ENCODE data around the gene CST11.

Gene CST11

GRCh38 chr20:23461180-23461579, 8.5 kb upstream of the CST11 start:
- H4K20me1 ChIP-seq (ENCODE audit: control insufficient read depth, insufficient read depth, low read depth, low read length): no peaks in the 10 kb centered on the region
- no peaks in the 10 kb centered on the region for H3K9me2 ChIP-seq (replicated peaks; ENCODE audit: control insufficient read depth, low read length)
- H3K27me3 ChIP-seq (ENCODE audit: control insufficient read depth, low read length): no peaks in the 10 kb centered on the region
- H3K27ac ChIP-seq (ENCODE audit: low read depth, low read length): no peak overlapping the region
- H3K9me3 ChIP-seq (ENCODE audit: control insufficient read depth, insufficient read depth, low read length): peaks cover 7% of the 10 kb centered on the region; the same call in 1 of the 2 replicates
- no peaks in the 10 kb centered on the region for H3K36me3 ChIP-seq (ENCODE audit: control insufficient read depth, low read length)
- no peaks in the 10 kb centered on the region for H3K79me2 ChIP-seq (ENCODE audit: control insufficient read depth, low read length)
- H3F3A ChIP-seq (ENCODE audit: control insufficient read depth, insufficient read depth): no peaks in the 10 kb centered on the region
- TF ChIP-seq EZH2phosphoT487 (IDR thresholded peaks at IDR 0.05; ENCODE audit: borderline replicate concordance, low read length): no peak
- TF ChIP-seq, protein P1, sequence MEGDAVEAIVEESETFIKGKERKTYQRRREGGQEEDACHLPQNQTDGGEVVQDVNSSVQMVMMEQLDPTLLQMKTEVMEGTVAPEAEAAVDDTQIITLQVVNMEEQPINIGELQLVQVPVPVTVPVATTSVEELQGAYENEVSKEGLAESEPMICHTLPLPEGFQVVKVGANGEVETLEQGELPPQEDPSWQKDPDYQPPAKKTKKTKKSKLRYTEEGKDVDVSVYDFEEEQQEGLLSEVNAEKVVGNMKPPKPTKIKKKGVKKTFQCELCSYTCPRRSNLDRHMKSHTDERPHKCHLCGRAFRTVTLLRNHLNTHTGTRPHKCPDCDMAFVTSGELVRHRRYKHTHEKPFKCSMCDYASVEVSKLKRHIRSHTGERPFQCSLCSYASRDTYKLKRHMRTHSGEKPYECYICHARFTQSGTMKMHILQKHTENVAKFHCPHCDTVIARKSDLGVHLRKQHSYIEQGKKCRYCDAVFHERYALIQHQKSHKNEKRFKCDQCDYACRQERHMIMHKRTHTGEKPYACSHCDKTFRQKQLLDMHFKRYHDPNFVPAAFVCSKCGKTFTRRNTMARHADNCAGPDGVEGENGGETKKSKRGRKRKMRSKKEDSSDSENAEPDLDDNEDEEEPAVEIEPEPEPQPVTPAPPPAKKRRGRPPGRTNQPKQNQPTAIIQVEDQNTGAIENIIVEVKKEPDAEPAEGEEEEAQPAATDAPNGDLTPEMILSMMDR (IDR thresholded peaks at IDR 0.05; ENCODE audit: low read depth, low read length, poor library complexity, severe bottlenecking): no peak
- H3K4me1 ChIP-seq (ENCODE audit: control insufficient read depth, low read length): no peaks in the 10 kb centered on the region
- H3K4me2 ChIP-seq (ENCODE audit: low read length): no peak overlapping the region
- no peak overlapping the region for H3K4me3 ChIP-seq (ENCODE audit: low read length)

- H3K36me3 ChIP-seq (ENCODE audit: control insufficient read depth, low read length): no peaks in the 10 kb centered on the region
- no peaks in the 10 kb centered on the region for H3K9me2 ChIP-seq (replicated peaks; ENCODE audit: control insufficient read depth, low read length)
- H3F3A ChIP-seq (ENCODE audit: control insufficient read depth, insufficient read depth): no peaks in the 10 kb centered on the region
- no peaks in the 10 kb centered on the region for H3K79me2 ChIP-seq (ENCODE audit: control insufficient read depth, low read length)
- TF ChIP-seq, protein P1 (IDR thresholded peaks at IDR 0.05; ENCODE audit: low read depth, low read length, poor library complexity, severe bottlenecking): no peak
- no peak for TF ChIP-seq EZH2phosphoT487 (IDR thresholded peaks at IDR 0.05; ENCODE audit: borderline replicate concordance, low read length)
- no peaks in the 10 kb centered on the region for H3K9me3 ChIP-seq (ENCODE audit: control insufficient read depth, insufficient read depth, low read length)
- no peak overlapping the region for H3K4me2 ChIP-seq (ENCODE audit: low read length)
- no peak overlapping the region for H3K27ac ChIP-seq (ENCODE audit: low read depth, low read length)
- no peaks in the 10 kb centered on the region for H3K27me3 ChIP-seq (ENCODE audit: control insufficient read depth, low read length)
- no peak overlapping the region for H3K4me3 ChIP-seq (ENCODE audit: low read length)
- no peaks in the 10 kb centered on the region for H3K4me1 ChIP-seq (ENCODE audit: control insufficient read depth, low read length)
- no peaks in the 10 kb centered on the region for H4K20me1 ChIP-seq (ENCODE audit: control insufficient read depth, insufficient read depth, low read depth, low read length)
Measured at GRCh38 chr20:23459461-23460150, 6.9 kb upstream of the CST11 start.

DNA sequence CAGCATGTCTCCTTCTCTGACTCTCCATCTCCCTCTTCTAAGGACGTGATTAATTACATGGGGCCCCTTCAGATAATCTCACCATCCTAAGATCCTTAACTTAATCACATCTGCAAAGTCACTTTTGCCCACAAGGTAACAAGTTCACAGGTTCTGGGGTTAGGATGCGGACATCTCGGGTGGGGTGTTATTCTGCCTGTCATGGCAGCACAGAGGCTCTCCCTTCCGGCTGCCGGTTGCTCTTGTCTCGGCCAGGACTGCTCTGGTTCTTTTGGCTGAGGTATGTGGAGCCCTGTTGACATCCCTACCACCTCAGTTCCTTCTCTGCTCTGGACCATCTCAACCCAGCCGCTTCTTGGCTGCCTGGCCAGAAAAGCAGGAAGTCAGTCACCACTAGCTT, 4.2 kb upstream of the CST11 start:
- H4K20me1 ChIP-seq (ENCODE audit: control insufficient read depth, insufficient read depth, low read depth, low read length): no peaks in the 10 kb centered on the region
- H3K9me3 ChIP-seq (ENCODE audit: control insufficient read depth, insufficient read depth, low read length): no peaks in the 10 kb centered on the region
- no peaks in the 10 kb centered on the region for H3F3A ChIP-seq (ENCODE audit: control insufficient read depth, insufficient read depth)
- H3K4me1 ChIP-seq (ENCODE audit: control insufficient read depth, low read length): no peaks in the 10 kb centered on the region
- no peaks in the 10 kb centered on the region for H3K36me3 ChIP-seq (ENCODE audit: control insufficient read depth, low read length)
- no peak overlapping the region for H3K4me3 ChIP-seq (ENCODE audit: low read length)
- H3K9me2 ChIP-seq (replicated peaks; ENCODE audit: control insufficient read depth, low read length): no peaks in the 10 kb centered on the region
- no peak overlapping the region for H3K4me2 ChIP-seq (ENCODE audit: low read length)
- no peak overlapping the region for H3K27ac ChIP-seq (ENCODE audit: low read depth, low read length)
- H3K27me3 ChIP-seq (ENCODE audit: control insufficient read depth, low read length): no peaks in the 10 kb centered on the region
- TF ChIP-seq EZH2phosphoT487 (IDR thresholded peaks at IDR 0.05; ENCODE audit: borderline replicate concordance, low read length): no peak
- TF ChIP-seq, protein P1 (IDR thresholded peaks at IDR 0.05; ENCODE audit: low read depth, low read length, poor library complexity, severe bottlenecking): no peak
- H3K79me2 ChIP-seq (ENCODE audit: control insufficient read depth, low read length): no peaks in the 10 kb centered on the region

Measured in DOHH2 (cell line).